C4-2B (cell line): ENCODE measurements around the gene RHOT1.

Source experiments
- ZFX ChIP-seq: fragments of 450-650 bp; IDR thresholded peaks from 2 replicates; pipeline ENCODE4 v1.6.1; 2017
- TF ChIP-seq, protein P1 (sequence below): fragments of 450-650 bp; conservative IDR thresholded peaks from 2 replicates; pipeline ENCODE4 v1.5.1; 2017; ENCODE audit warnings: mild to moderate bottlenecking

- TF ChIP-seq, protein P1, sequence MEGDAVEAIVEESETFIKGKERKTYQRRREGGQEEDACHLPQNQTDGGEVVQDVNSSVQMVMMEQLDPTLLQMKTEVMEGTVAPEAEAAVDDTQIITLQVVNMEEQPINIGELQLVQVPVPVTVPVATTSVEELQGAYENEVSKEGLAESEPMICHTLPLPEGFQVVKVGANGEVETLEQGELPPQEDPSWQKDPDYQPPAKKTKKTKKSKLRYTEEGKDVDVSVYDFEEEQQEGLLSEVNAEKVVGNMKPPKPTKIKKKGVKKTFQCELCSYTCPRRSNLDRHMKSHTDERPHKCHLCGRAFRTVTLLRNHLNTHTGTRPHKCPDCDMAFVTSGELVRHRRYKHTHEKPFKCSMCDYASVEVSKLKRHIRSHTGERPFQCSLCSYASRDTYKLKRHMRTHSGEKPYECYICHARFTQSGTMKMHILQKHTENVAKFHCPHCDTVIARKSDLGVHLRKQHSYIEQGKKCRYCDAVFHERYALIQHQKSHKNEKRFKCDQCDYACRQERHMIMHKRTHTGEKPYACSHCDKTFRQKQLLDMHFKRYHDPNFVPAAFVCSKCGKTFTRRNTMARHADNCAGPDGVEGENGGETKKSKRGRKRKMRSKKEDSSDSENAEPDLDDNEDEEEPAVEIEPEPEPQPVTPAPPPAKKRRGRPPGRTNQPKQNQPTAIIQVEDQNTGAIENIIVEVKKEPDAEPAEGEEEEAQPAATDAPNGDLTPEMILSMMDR = no peak
- TF ChIP-seq ZFX = no peak
Measured at GRCh38 chr17:32271844-32272243, 129.5 kb downstream of the RHOT1 start.
